HCT116 (cell line): ENCODE results near the gene LMOD1. TPM values are rescaled to one million over a fixed set of nuclear protein-coding genes. Genes with fewer than 3 reads are reported as not detected.
A peak's percentile ranks its signal among the peaks of the same experiment; 100 is the strongest.

Experiments used
- CBX3 ChIP-seq: IDR thresholded peaks from 2 replicates; pipeline ENCODE4 v1.6.1; 2012; ENCODE audit warnings: low read depth
- EGR1 ChIP-seq: IDR thresholded peaks from 2 replicates; pipeline ENCODE4 v1.6.1; 2012; ENCODE audit warnings: low read depth
- ELF1 ChIP-seq: IDR thresholded peaks from 2 replicates; pipeline ENCODE4 v1.6.1; 2012; ENCODE audit warnings: low read depth, borderline replicate concordance
- EZH2 ChIP-seq: fragments of 200-600 bp; sonication (generic); IDR thresholded peaks from 2 replicates; pipeline ENCODE4 v1.6.1; 2017; ENCODE audit warnings: antibody characterized with exemption, mixed run types
- JUND ChIP-seq: IDR thresholded peaks from 2 replicates; pipeline ENCODE4 v1.6.1; 2012
- MAX ChIP-seq: IDR thresholded peaks from 2 replicates; pipeline ENCODE4 v1.6.1; 2012
- POLR2A ChIP-seq: IDR thresholded peaks from 2 replicates; pipeline ENCODE4 v1.7.0; 2011; ENCODE audit warnings: borderline replicate concordance; ENCODE audit not compliant: insufficient read depth, insufficient read length; ENCODE audit errors: extremely low read depth
- SIN3A ChIP-seq: IDR thresholded peaks from 2 replicates; pipeline ENCODE4 v1.6.1; 2012; ENCODE audit warnings: low read depth
- TCF7L2 ChIP-seq: IDR thresholded peaks from 2 replicates; pipeline ENCODE4 v1.7.0; 2011; ENCODE audit warnings: borderline replicate concordance, inconsistent platforms; ENCODE audit not compliant: insufficient read depth, insufficient read length; ENCODE audit errors: extremely low read depth
- YY1 ChIP-seq: IDR thresholded peaks from 2 replicates; pipeline ENCODE4 v1.6.1; 2011; ENCODE audit warnings: low read length, low read depth, moderate library complexity, mild to moderate bottlenecking; ENCODE audit not compliant: insufficient replicate concordance; ENCODE audit errors: extremely low read depth
- ZFX ChIP-seq: fragments of 450-650 bp; IDR thresholded peaks from 2 replicates; pipeline ENCODE4 v1.6.1; 2017
- total RNA-seq: library from RNA; stranded (reverse); gene quantifications from one replicate; pipeline ENCODE4 v1.2.1, GENCODE V29; 2021; ENCODE audit not compliant: unreplicated experiment
- TF ChIP-seq, protein P1 (sequence below): IDR thresholded peaks from 2 replicates; pipeline ENCODE4 v1.6.1; 2011; ENCODE audit warnings: mild to moderate bottlenecking, low read length, moderate library complexity; ENCODE audit not compliant: insufficient replicate concordance; ENCODE audit errors: extremely low read depth

LMOD1 gene
- total RNA-seq, 1 experiment from 2014 or later: 0.12 TPM

DNA sequence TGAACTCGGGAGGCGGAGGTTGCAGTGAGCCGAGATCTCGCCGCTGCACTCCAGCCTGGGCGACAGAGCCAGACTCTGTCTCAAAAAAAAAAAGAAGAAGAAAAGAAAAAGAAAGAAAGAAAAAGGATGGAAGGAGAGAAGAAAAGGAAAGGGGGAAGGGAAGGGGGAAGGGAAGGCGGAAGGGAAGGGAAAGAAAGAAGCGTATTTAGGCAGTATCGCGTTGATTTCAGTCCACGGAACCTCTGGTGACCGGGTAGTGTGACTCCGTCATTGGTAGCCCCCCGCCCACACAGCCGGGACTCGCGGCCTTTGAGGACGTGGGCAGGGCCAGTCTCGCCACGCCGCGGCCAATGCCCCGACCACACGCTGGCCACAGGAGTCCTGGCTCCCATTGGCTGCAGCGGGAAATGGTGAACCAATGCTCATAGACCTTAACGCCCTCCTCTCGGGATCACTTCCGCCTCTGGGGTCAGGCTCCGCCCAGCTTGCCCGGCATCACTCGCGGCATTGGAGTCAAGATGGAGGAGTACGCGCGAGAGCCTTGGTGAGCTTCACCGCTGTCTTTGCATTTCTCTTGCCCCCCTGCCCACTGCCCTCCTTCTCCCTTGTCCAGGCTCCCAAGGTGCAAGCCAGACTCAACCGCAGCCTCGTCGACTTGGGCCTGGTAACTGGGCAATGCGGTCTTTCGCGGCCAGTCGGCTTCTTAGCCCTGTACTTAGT is 8.8 kb upstream of the LMOD1 start, which contains the start of gene TIMM17A (continued):
- TF ChIP-seq, protein P1, sequence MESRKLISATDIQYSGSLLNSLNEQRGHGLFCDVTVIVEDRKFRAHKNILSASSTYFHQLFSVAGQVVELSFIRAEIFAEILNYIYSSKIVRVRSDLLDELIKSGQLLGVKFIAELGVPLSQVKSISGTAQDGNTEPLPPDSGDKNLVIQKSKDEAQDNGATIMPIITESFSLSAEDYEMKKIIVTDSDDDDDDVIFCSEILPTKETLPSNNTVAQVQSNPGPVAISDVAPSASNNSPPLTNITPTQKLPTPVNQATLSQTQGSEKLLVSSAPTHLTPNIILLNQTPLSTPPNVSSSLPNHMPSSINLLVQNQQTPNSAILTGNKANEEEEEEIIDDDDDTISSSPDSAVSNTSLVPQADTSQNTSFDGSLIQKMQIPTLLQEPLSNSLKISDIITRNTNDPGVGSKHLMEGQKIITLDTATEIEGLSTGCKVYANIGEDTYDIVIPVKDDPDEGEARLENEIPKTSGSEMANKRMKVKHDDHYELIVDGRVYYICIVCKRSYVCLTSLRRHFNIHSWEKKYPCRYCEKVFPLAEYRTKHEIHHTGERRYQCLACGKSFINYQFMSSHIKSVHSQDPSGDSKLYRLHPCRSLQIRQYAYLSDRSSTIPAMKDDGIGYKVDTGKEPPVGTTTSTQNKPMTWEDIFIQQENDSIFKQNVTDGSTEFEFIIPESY: peak; percentile 56
- TF ChIP-seq TCF7L2 (peak; percentile 71), ELF1 (peak; percentile 63; the same call in 1 of the 2 replicates), SIN3A (peak; percentile 88), CBX3 (0 out of 2 replicates have a peak, but pooled peaks have one; percentile 54), EGR1 (peak; percentile 96), EZH2 (no peak), MAX (peak; percentile 91), ZFX (peak; percentile 30; the same call in 1 of the 2 replicates), POLR2A (peak; percentile 95), JUND (no peak), YY1 (peak; percentile 95)
